GM12878 (cell line): ENCODE measurements around the gene TMTC3. TPM values are rescaled to one million over a fixed set of nuclear protein-coding genes. Genes with fewer than 3 reads are reported as not detected.

Experiments
- ATAC-seq: fragments of 200-7000 bp; cut with Tn5 transposase; 3 replicates; pipeline ENCODE4 v1.9.1; 2020; ENCODE audit warnings: mild to moderate bottlenecking, moderate library complexity
- BruUV-seq: library from RNA; stranded (reverse); fragments of 400-500 nt; replicated peaks from 2 replicates; lab custom pipeline; 2021; lab: Mats Ljungman, UMichigan
- CTCF ChIA-PET: fragments of 300-600 bp; sonication (Branson Sonifier 250); formaldehyde crosslinking; extraction: SDS; loops from one replicate; lab custom pipeline; 2021; ENCODE audit warnings: inconsistent platforms; lab: Yijun Ruan, JAX
- POLR2A ChIA-PET: fragments of 350-600 bp; formaldehyde crosslinking; extraction: SDS; loops from one replicate; lab custom pipeline; 2021; ENCODE audit warnings: inconsistent platforms; lab: Charles Lee
- RAD21 ChIA-PET: fragments of 300-600 bp; sonication (Branson Sonifier 250); formaldehyde crosslinking; loops from one replicate; lab custom pipeline; 2023; ENCODE audit warnings: antibody characterized with exemption; ENCODE audit not compliant: unreplicated experiment; lab: Charles Lee
- SMC1A ChIA-PET: fragments of 300-600 bp; sonication (Branson Sonifier 250); formaldehyde crosslinking; loops from one replicate; lab custom pipeline; 2023; ENCODE audit not compliant: unreplicated experiment, uncharacterized antibody; lab: Charles Lee
- DNase-seq: peaks from one replicate; pipeline ENCODE4 v3.0.0-alpha.2; 2011; ENCODE audit warnings: low read depth, low spot score
- FAIRE-seq: peaks from 3 replicates; lab custom pipeline; 2011; peaks lifted over from hg19 to GRCh38; lab: Jason Lieb, UNC
- H2AFZ ChIP-seq: 2 replicates; pipeline ENCODE4 v1.6.0; 2011; ENCODE audit warnings: low read depth, low read length, control low read depth; ENCODE audit not compliant: control insufficient read depth
- H3K27ac ChIP-seq: 2 replicates; pipeline ENCODE4 v1.5.1; 2011; ENCODE audit warnings: control low read depth; ENCODE audit not compliant: control insufficient read depth, insufficient read depth
- H3K27me3 ChIP-seq, 2 experiments: replicated peaks in 1 of 2; 2 replicates each; pipeline versions ENCODE4 v1.6.0 to v1.6.1; 2011; ENCODE audit warnings: low read length in 1 of 2; ENCODE audit not compliant: control insufficient read depth in 2 of 2, insufficient read depth in 2 of 2
- H3K36me3 ChIP-seq, 2 experiments: 2 replicates each; pipeline ENCODE4 v1.5.1; 2011; ENCODE audit warnings: low read length in 1 of 2; ENCODE audit not compliant: control insufficient read depth in 2 of 2, insufficient read depth in 2 of 2
- H3K4me1 ChIP-seq: 2 replicates; pipeline ENCODE4 v1.6.1; 2011; ENCODE audit warnings: mild to moderate bottlenecking, low read length, moderate library complexity, mixed read lengths; ENCODE audit not compliant: control insufficient read depth, insufficient read depth
- H3K4me2 ChIP-seq: 2 replicates; pipeline ENCODE4 v1.6.0; 2011; ENCODE audit warnings: control low read depth; ENCODE audit not compliant: control insufficient read depth, insufficient read depth
- H3K4me3 ChIP-seq: fragments of 200-600 bp; sonication (generic); 2 replicates; pipeline ENCODE4 v1.5.1; 2016
- H3K79me2 ChIP-seq: 2 replicates; pipeline ENCODE4 v1.6.0; 2011; ENCODE audit warnings: low read length; ENCODE audit not compliant: control insufficient read depth, insufficient read depth
- H3K9ac ChIP-seq: 2 replicates; pipeline ENCODE4 v1.8.0; 2011; ENCODE audit warnings: low read length, control low read depth, mixed read lengths; ENCODE audit not compliant: control insufficient read depth, insufficient read depth
- H3K9me3 ChIP-seq: replicated peaks from 3 replicates; pipeline ENCODE4 v1.5.1; 2011; ENCODE audit warnings: mild to moderate bottlenecking, low read length; ENCODE audit not compliant: control insufficient read depth, insufficient read depth
- H4K20me1 ChIP-seq: 2 replicates; pipeline ENCODE4 v1.6.0; 2011; ENCODE audit not compliant: control insufficient read depth, insufficient read depth
- BCL3 ChIP-seq: IDR thresholded peaks from 2 replicates; pipeline ENCODE4 v1.6.1; 2011; ENCODE audit warnings: borderline replicate concordance, low read depth, mild to moderate bottlenecking, moderate library complexity, low read length; ENCODE audit not compliant: insufficient read depth, poor library complexity, severe bottlenecking
- MYC ChIP-seq: IDR thresholded peaks from 2 replicates; pipeline ENCODE4 v1.6.1; 2011; ENCODE audit warnings: mild to moderate bottlenecking, low read length, moderate library complexity, inconsistent platforms; ENCODE audit not compliant: insufficient read depth, insufficient replicate concordance, insufficient read length, severe bottlenecking
- PAX8 ChIP-seq: fragments of 450-650 bp; IDR thresholded peaks from 2 replicates; pipeline ENCODE4 v1.6.1; 2017; ENCODE audit warnings: mild to moderate bottlenecking, moderate library complexity
- REST ChIP-seq: IDR thresholded peaks from 2 replicates; pipeline ENCODE4 v1.6.1; 2012; ENCODE audit warnings: mild to moderate bottlenecking, low read depth, low read length
- TCF3 ChIP-seq: IDR thresholded peaks from 2 replicates; pipeline ENCODE4 v1.6.1; 2012; ENCODE audit warnings: low read depth, mild to moderate bottlenecking, low read length, borderline replicate concordance; ENCODE audit not compliant: insufficient read depth
- TCF7 ChIP-seq: IDR thresholded peaks from 2 replicates; pipeline ENCODE4 v1.6.1; 2014; ENCODE audit warnings: antibody characterized with exemption, borderline replicate concordance
- YBX1 ChIP-seq: fragments of 450-650 bp; IDR thresholded peaks from 2 replicates; pipeline ENCODE4 v1.6.1; 2016; ENCODE audit warnings: antibody characterized with exemption
- WGBS: methylation state at CpG from one replicate; pipeline ENCODE4 v1.1.6; 2016; ENCODE audit warnings: low lambda C conversion rate; ENCODE audit not compliant: insufficient replicate concordance, insufficient coverage; ENCODE audit errors: missing lambda C conversion rate; 5-methylcytosine and 5-hydroxymethylcytosine counted together
- in situ Hi-C: fragments of 300-500 bp; cut with MboI; formaldehyde crosslinking; loops from 9 replicates; pipeline ENCODE4 v1.14.3; 2018; ENCODE audit warnings: mixed read lengths
- intact Hi-C: fragments of 100-400 bp; cut with micrococcal nuclease; formaldehyde crosslinking; loops from one replicate; pipeline ENCODE4 v1.14.2; 2022; ENCODE audit not compliant: unreplicated experiment
- polyA plus RNA-seq, 11 experiments: library from polyadenylated mRNA; depleted of rRNA in 4 of 11; unstranded in 6 of 11; stranded (reverse) in 5 of 11; fragments of >200 nt; fragmentation: Nextera tagmentation in 4 of 11; fragmentation: Illumina TruSeq in 1 of 11; extraction: Ambion mirVana in 4 of 11; extraction: Trizol in 1 of 11; gene quantifications; 1 replicate in 1 of 11; 2 replicates in 10 of 11; pipeline versions ENCODE4 v1.2.1 to v1.2.3, GENCODE V29; 2011 to 2016; ENCODE audit warnings: inconsistent platforms in 2 of 11, missing spikeins in 2 of 11, low read depth in 1 of 11
- total RNA-seq, 4 experiments: library from RNA; depleted of rRNA in 3 of 4; stranded (reverse); fragments of >200 nt in 3 of 4; fragmentation: Illumina TruSeq in 1 of 4; extraction: Trizol in 1 of 4; gene quantifications; 2 replicates each; pipeline versions ENCODE4 v1.2.1 to v1.2.3, GENCODE V29; 2013 to 2021

Gene TMTC3
- total and polyA plus RNA-seq, 10 of the 15 experiments (the other 5 are each of a cell fraction or from before 2014, with no cell fraction given) = 1.4 to 5.7 (median 3.5) TPM

- TF ChIP-seq BCL3 (no peak), REST (no peak), TCF7 (no peak), PAX8 (no peak), YBX1 (no peak)
Observed at GRCh38 chr12:88200029-88200428, 57.9 kb downstream of the TMTC3 start (continued).

- no peak overlapping the region for H3K4me3 ChIP-seq
- no peaks in the 10 kb centered on the region for H3K36me3 ChIP-seq
- in situ Hi-C loops (no loop called here), intact Hi-C loops (no loop called here)
- POLR2A ChIA-PET = no interaction called here
- no peak overlapping the region for H3K27ac ChIP-seq
- no peaks in the 10 kb centered on the region for H3K27me3 ChIP-seq
- H3K9me3 ChIP-seq = peaks cover 2% of the 10 kb centered on the region; the same call in 2 of the 3 replicates
- H3K4me1 ChIP-seq = no peaks in the 10 kb centered on the region
- BruUV-seq = no TSS peak
- H3K4me2 ChIP-seq = no peak overlapping the region
- WGBS = 43% methylated on average over 2 of the region's 2 CpGs
- FAIRE-seq = no peak
- no peak for ATAC-seq
- SMC1A ChIA-PET = interaction anchor here (0.9 kb wide), 1 partner anchor 48 kb away, joined by 3 read pairs; no protein-coding TSS in a partner anchor
- no peak overlapping the region for H2AFZ ChIP-seq
- H4K20me1 ChIP-seq = no peaks in the 10 kb centered on the region
- H3K79me2 ChIP-seq = no peaks in the 10 kb centered on the region
- CTCF ChIA-PET = interaction anchor here (1.1 kb wide), 1 partner anchor 47 kb away, joined by 3 read pairs; no protein-coding TSS in a partner anchor
- RAD21 ChIA-PET = no interaction called here
- TF ChIP-seq MYC = no peak
- no peak for TF ChIP-seq TCF3
- no peak overlapping the region for H3K9ac ChIP-seq
- DNase-seq = no peak
Observed at GRCh38 chr12:88202500-88202899, 60.4 kb downstream of the TMTC3 start.
